Measurements from ENCODE around the gene RABGAP1. TPM values are rescaled to one million over a fixed set of nuclear protein-coding genes. Genes with fewer than 3 reads are reported as not detected.

RABGAP1 gene
- total and polyA plus RNA-seq, 2 experiments from 2014 or later, result 8.0 to 16.0 TPM

DNA sequence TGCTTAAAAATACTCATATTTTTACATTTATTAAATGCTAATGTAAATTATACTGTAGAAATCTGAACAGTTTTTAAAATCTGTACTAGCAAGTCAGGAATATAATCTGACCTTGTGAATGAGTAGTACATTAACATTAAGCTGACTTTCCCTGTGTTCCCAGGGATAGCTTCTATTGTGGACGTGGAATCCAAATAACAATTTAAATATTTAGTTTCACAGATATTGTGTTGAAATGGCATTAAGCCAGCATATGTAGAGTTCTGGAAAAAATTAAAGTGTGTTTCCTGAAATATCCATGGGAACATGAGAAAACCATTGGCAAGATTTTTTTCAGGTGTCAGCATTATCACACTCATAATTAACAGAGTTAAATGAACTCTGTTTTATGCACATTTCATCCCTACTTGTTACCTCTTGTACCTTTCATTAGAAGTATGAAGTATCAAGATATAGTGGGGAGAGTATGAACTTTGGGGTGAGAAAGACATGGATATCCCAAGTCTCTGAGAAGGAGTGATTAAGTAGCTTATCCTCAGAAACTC, 5.7 kb downstream of the RABGAP1 start:
- Histone ChIP-seq H3K4me2 (ENCODE audit: unreplicated experiment) (no peak overlapping the region), H3K4me3 (no peak overlapping the region), H3K79me2 (ENCODE audit: insufficient read depth) (peaks cover 100% of the 10 kb centered on the region), H3F3A (ENCODE audit: insufficient read depth) (peaks cover 7% of the 10 kb centered on the region; the same call in 1 of the 2 replicates), H3K4me1 (ENCODE audit: insufficient read depth) (peaks cover 17% of the 10 kb centered on the region), H3K27me3 (replicated peaks; ENCODE audit: insufficient read depth) (no peaks in the 10 kb centered on the region), H3K9me3 (ENCODE audit: low read depth) (no peaks in the 10 kb centered on the region), H4K20me1 (ENCODE audit: insufficient read depth) (peaks cover 4% of the 10 kb centered on the region; the same call in 1 of the 2 replicates), H3K27ac (no peak overlapping the region), H3K9me2 (ENCODE audit: insufficient read depth) (no peaks in the 10 kb centered on the region), H3K9ac (no peak overlapping the region), H2AFZ (no peak overlapping the region), H3K36me3 (ENCODE audit: low read depth) (no peaks in the 10 kb centered on the region)
- TF ChIP-seq EZH2 (IDR thresholded peaks at IDR 0.05; ENCODE audit: insufficient read depth, poor library complexity, severe bottlenecking) (no peak), EZH2phosphoT487 (IDR thresholded peaks at IDR 0.05; ENCODE audit: insufficient read depth, low read depth) (no peak)
- WGBS, 2 experiments (ENCODE audit: low coverage in 1 of 2, low lambda C conversion rate in 2 of 2, missing lambda C conversion rate in 2 of 2), result 97% methylated on average over 1 of the region's 1 CpG
- no peak for DNase-seq
- in situ Hi-C loops (cut with MboI), result no loop called here

DNA sequence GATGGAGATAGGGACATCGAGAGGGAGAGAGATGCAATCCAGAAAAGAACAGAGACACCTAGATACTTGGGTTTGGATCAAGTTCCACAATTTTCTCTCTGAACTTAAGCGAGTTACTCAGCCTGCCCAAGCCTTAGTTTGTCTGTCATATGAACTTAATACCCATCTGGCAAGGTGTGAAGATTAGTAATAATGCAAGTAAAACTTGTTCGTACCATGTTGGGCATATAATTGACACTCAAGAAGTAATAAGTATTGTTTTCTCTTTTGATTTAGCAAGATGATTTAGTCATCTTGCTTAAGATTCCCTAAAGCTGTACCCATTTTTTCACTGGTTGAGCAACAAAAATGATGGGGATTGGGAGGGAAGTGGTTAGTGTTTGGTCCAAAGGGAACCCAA, 7.5 kb downstream of the RABGAP1 start:
- Histone ChIP-seq H3K27ac (no peak overlapping the region), H3K27me3 (replicated peaks; ENCODE audit: insufficient read depth) (no peaks in the 10 kb centered on the region)
- in situ Hi-C loops (cut with MboI), result no loop called here

DNA sequence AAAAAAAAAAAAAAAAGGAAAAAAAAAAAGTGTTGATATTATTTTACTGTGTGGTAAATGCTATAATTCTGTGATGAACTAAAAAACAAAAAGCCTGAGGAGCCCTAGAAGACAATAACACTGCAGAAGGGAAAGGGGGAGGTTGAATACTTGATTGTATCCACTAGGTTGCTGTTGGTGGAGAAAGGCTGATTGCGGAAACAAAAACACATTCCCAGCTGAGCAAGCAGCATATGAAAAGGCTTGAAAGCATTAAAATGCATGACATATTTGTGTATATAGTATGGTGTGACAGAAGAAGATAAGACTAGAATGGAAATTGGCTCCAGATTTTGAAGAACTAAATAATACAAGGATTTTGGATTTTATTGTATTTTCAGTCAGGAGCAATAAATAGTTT, 8.9 kb downstream of the RABGAP1 start:
- DNase-seq, result no peak

More for the DNA sequence above, 7.5 kb downstream of the RABGAP1 start:
- WGBS, 2 experiments (ENCODE audit: low coverage in 1 of 2, low lambda C conversion rate in 2 of 2, missing lambda C conversion rate in 2 of 2), result 91 to 94% methylated on average over 3 of the region's 3 CpGs
- H3K4me2 ChIP-seq (ENCODE audit: unreplicated experiment), result no peak overlapping the region
- H4K20me1 ChIP-seq (ENCODE audit: insufficient read depth), result peaks cover 4% of the 10 kb centered on the region; the same call in 1 of the 2 replicates
- TF ChIP-seq EZH2phosphoT487 (IDR thresholded peaks at IDR 0.05; ENCODE audit: insufficient read depth, low read depth) (no peak), EZH2 (IDR thresholded peaks at IDR 0.05; ENCODE audit: insufficient read depth, poor library complexity, severe bottlenecking) (no peak)
- no peaks in the 10 kb centered on the region for H3K9me2 ChIP-seq (ENCODE audit: insufficient read depth)
- no peaks in the 10 kb centered on the region for H3F3A ChIP-seq (ENCODE audit: insufficient read depth)
- no peak overlapping the region for H3K4me3 ChIP-seq
- no peak for DNase-seq
- H3K9me3 ChIP-seq (ENCODE audit: low read depth), result no peaks in the 10 kb centered on the region
- peaks cover 100% of the 10 kb centered on the region for H3K79me2 ChIP-seq (ENCODE audit: insufficient read depth)
- no peak overlapping the region for H3K9ac ChIP-seq
- no peaks in the 10 kb centered on the region for H3K36me3 ChIP-seq (ENCODE audit: low read depth)
- no peak overlapping the region for H2AFZ ChIP-seq
- peaks cover 12% of the 10 kb centered on the region for H3K4me1 ChIP-seq (ENCODE audit: insufficient read depth)

DNA sequence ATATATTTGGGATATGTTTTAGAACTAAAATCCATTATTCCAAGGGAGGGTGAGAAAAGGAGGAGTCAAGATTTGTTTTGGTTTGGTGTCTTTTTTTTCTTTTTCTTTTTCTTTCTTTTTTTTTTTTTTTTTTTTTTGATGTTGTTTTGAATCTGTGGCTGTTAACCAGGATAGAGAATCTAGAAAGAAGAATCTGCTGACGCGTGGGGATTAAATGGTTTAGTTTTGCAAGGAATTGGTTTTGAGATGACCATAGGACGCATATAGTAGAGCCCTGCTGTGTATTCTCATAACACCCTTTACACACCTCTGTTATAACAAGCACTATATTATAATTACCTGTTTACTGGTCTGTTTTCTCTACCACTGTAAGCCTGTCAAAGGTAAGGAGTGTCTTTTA, 9.4 kb downstream of the RABGAP1 start:
- 73 to 80% methylated on average over 3 of the region's 3 CpGs for WGBS, 2 experiments (ENCODE audit: low coverage in 1 of 2, low lambda C conversion rate in 2 of 2, missing lambda C conversion rate in 2 of 2)
- H3K36me3 ChIP-seq (ENCODE audit: low read depth), result no peaks in the 10 kb centered on the region
- H3K4me1 ChIP-seq (ENCODE audit: insufficient read depth), result peaks cover 23% of the 10 kb centered on the region
- H2AFZ ChIP-seq, result no peak overlapping the region
- DNase-seq, result no peak
- no peak overlapping the region for H3K9ac ChIP-seq
- in situ Hi-C loops (cut with MboI), result no loop called here
- no peaks in the 10 kb centered on the region for H3K9me2 ChIP-seq (ENCODE audit: insufficient read depth)
- H3K79me2 ChIP-seq (ENCODE audit: insufficient read depth), result peaks cover 99% of the 10 kb centered on the region
- H4K20me1 ChIP-seq (ENCODE audit: insufficient read depth), result peaks cover 4% of the 10 kb centered on the region; the same call in 1 of the 2 replicates
- H3K4me2 ChIP-seq (ENCODE audit: unreplicated experiment), result no peak overlapping the region
- H3K9me3 ChIP-seq (ENCODE audit: low read depth), result no peaks in the 10 kb centered on the region
- H3K27me3 ChIP-seq (replicated peaks; ENCODE audit: insufficient read depth), result no peaks in the 10 kb centered on the region
- H3K4me3 ChIP-seq, result no peak overlapping the region
- TF ChIP-seq EZH2 (IDR thresholded peaks at IDR 0.05; ENCODE audit: insufficient read depth, poor library complexity, severe bottlenecking) (no peak), EZH2phosphoT487 (IDR thresholded peaks at IDR 0.05; ENCODE audit: insufficient read depth, low read depth) (no peak)
- H3F3A ChIP-seq (ENCODE audit: insufficient read depth), result peaks cover 14% of the 10 kb centered on the region; the same call in 1 of the 2 replicates
- H3K27ac ChIP-seq, result no peak overlapping the region

More for the DNA sequence above, 8.9 kb downstream of the RABGAP1 start:
- peaks cover 99% of the 10 kb centered on the region for H3K79me2 ChIP-seq (ENCODE audit: insufficient read depth)
- TF ChIP-seq EZH2phosphoT487 (IDR thresholded peaks at IDR 0.05; ENCODE audit: insufficient read depth, low read depth) (no peak), EZH2 (IDR thresholded peaks at IDR 0.05; ENCODE audit: insufficient read depth, poor library complexity, severe bottlenecking) (no peak)
- H3K4me2 ChIP-seq (ENCODE audit: unreplicated experiment), result no peak overlapping the region
- peaks cover 23% of the 10 kb centered on the region for H3K4me1 ChIP-seq (ENCODE audit: insufficient read depth)
- H3K27me3 ChIP-seq (replicated peaks; ENCODE audit: insufficient read depth), result no peaks in the 10 kb centered on the region
- H3K27ac ChIP-seq, result no peak overlapping the region
- H3F3A ChIP-seq (ENCODE audit: insufficient read depth), result peaks cover 12% of the 10 kb centered on the region; the same call in 1 of the 2 replicates
- no peak overlapping the region for H3K9ac ChIP-seq
- no peak overlapping the region for H2AFZ ChIP-seq
- no peaks in the 10 kb centered on the region for H3K9me3 ChIP-seq (ENCODE audit: low read depth)
- 100% methylated on average over 1 of the region's 1 CpG for WGBS, 2 experiments (ENCODE audit: low coverage in 1 of 2, low lambda C conversion rate in 2 of 2, missing lambda C conversion rate in 2 of 2)
- in situ Hi-C loops (cut with MboI), result no loop called here
- no peaks in the 10 kb centered on the region for H3K36me3 ChIP-seq (ENCODE audit: low read depth)
- peaks cover 4% of the 10 kb centered on the region; the same call in 1 of the 2 replicates for H4K20me1 ChIP-seq (ENCODE audit: insufficient read depth)
- H3K9me2 ChIP-seq (ENCODE audit: insufficient read depth), result no peaks in the 10 kb centered on the region
- no peak overlapping the region for H3K4me3 ChIP-seq
